Upper lobe of right lung (tissue), 1 donor: ENCODE results near the gene CASP3. TPM values are rescaled to one million over a fixed set of nuclear protein-coding genes. Genes with fewer than 3 reads are reported as not detected.

Experiments
- ATAC-seq: fragments of 200-7000 bp; cut with Tn5 transposase; one replicate; pipeline ENCODE4 v1.9.1; 2020; ENCODE audit warnings: mild to moderate bottlenecking, moderate library complexity
- DNase-seq: peaks from one replicate; pipeline ENCODE4 v3.0.0-alpha.2; 2020
- H3K27ac ChIP-seq: fragments of 200-600 bp; one replicate; pipeline ENCODE4 v1.8.0; 2022
- H3K27me3 ChIP-seq: fragments of 200-600 bp; one replicate; pipeline ENCODE4 v1.8.0; 2022; ENCODE audit warnings: mild to moderate bottlenecking
- H3K36me3 ChIP-seq: fragments of 200-600 bp; one replicate; pipeline ENCODE4 v1.8.0; 2022
- H3K4me1 ChIP-seq: fragments of 200-600 bp; one replicate; pipeline ENCODE4 v1.8.0; 2022
- H3K4me3 ChIP-seq: fragments of 200-600 bp; one replicate; pipeline ENCODE4 v1.8.0; 2022; ENCODE audit warnings: mild to moderate bottlenecking
- H3K9me3 ChIP-seq: fragments of 200-600 bp; one replicate; pipeline ENCODE4 v1.8.0; 2022
- CTCF ChIP-seq: fragments of 200-600 bp; IDR thresholded peaks from one replicate; pipeline ENCODE4 v1.8.0; 2022; ENCODE audit warnings: antibody characterized with exemption
- intact Hi-C: fragments of 100-400 bp; cut with DNase I; formaldehyde crosslinking; loops from one replicate; pipeline ENCODE4 v1.11.0; 2022
- total RNA-seq: library from RNA; stranded (reverse); fragmentation: NEBNext Ultra II Directional; extraction: Animal tissue kit (Norgen Biotek cat#: 25700); gene quantifications from one replicate; pipeline ENCODE4 v1.2.1, GENCODE V29; 2021
- donor health status: DM: no; HTN: yes; CAD: no; lungs with severe emphysema.

CASP3 gene
- total RNA-seq, 1 donor from 2014 or later = 17.5 TPM

- Histone ChIP-seq H3K27ac (no peak overlapping the region), H3K36me3 (peaks cover 28% of the 10 kb centered on the region), H3K9me3 (no peaks in the 10 kb centered on the region), H3K4me1 (peaks cover 6% of the 10 kb centered on the region), H3K27me3 (no peaks in the 10 kb centered on the region), H3K4me3 (no peak overlapping the region)
- peak; percentile 58 for ATAC-seq
- intact Hi-C loops = no loop called here
- no peak for TF ChIP-seq CTCF
- no peak for DNase-seq
Observed at GRCh38 chr4:184668511-184669114, 19.4 kb upstream of the CASP3 start.

GRCh38 chr4:184668096-184668495 lies 18.8 kb upstream of the CASP3 start:
- H3K4me3 ChIP-seq = no peak overlapping the region
- intact Hi-C loops = no loop called here
- H3K27me3 ChIP-seq = no peaks in the 10 kb centered on the region
- ATAC-seq = no peak
- no peak for TF ChIP-seq CTCF
- DNase-seq = no peak
- H3K27ac ChIP-seq = no peak overlapping the region
- H3K9me3 ChIP-seq = no peaks in the 10 kb centered on the region
- peaks cover 28% of the 10 kb centered on the region for H3K36me3 ChIP-seq
- H3K4me1 ChIP-seq = peaks cover 6% of the 10 kb centered on the region

- Histone ChIP-seq H3K9me3 (no peaks in the 10 kb centered on the region), H3K4me3 (no peak overlapping the region), H3K4me1 (peaks cover 6% of the 10 kb centered on the region), H3K36me3 (peaks cover 18% of the 10 kb centered on the region), H3K27ac (no peak overlapping the region), H3K27me3 (no peaks in the 10 kb centered on the region)
- ATAC-seq = no peak
- TF ChIP-seq CTCF = no peak
- no peak for DNase-seq
- intact Hi-C loops = no loop called here
Observed at GRCh38 chr4:184666670-184667069, 17.4 kb upstream of the CASP3 start.

GRCh38 chr4:184664445-184665210 lies 15.4 kb upstream of the CASP3 start:
- DNase-seq = no peak
- intact Hi-C loops = no loop called here
- peaks cover 23% of the 10 kb centered on the region for H3K36me3 ChIP-seq

GRCh38 chr4:184662236-184662635 lies 13.0 kb upstream of the CASP3 start:
- no peak for ATAC-seq
- no peak for TF ChIP-seq CTCF
- no peaks in the 10 kb centered on the region for H3K27me3 ChIP-seq
- no peak overlapping the region for H3K4me3 ChIP-seq
- intact Hi-C loops = no loop called here
- no peak for DNase-seq
- H3K36me3 ChIP-seq = peaks cover 14% of the 10 kb centered on the region
- no peaks in the 10 kb centered on the region for H3K4me1 ChIP-seq
- no peak overlapping the region for H3K27ac ChIP-seq
- H3K9me3 ChIP-seq = no peaks in the 10 kb centered on the region

More at GRCh38 chr4:184664445-184665210, 15.4 kb upstream of the CASP3 start:
- Histone ChIP-seq H3K27me3 (no peaks in the 10 kb centered on the region), H3K27ac (no peak overlapping the region), H3K4me3 (no peak overlapping the region), H3K4me1 (peaks cover 6% of the 10 kb centered on the region), H3K9me3 (no peaks in the 10 kb centered on the region)
- TF ChIP-seq CTCF = no peak
- peak; percentile 82 for ATAC-seq
